ENCODE data around the gene ITIH3. TPM values are rescaled to one million over a fixed set of nuclear protein-coding genes. Genes with fewer than 3 reads are reported as not detected.

ITIH3 gene
- total RNA-seq, 6 donors from 2014 or later = 2.1 to 13.5 (median 7.0) TPM

GRCh38 chr3:52839268-52839575 is 44.6 kb downstream of the ITIH3 start:
- WGBS, 2 donors = 63 to 69% methylated on average over 2 of the region's 2 CpGs

GRCh38 chr3:52839892-52840545 is 45.4 kb downstream of the ITIH3 start:
- TF ChIP-seq POLR2AphosphoS5 (IDR thresholded peaks at IDR 0.05) (no peak), CTCF (IDR thresholded peaks at IDR 0.05) (no peak), EP300 (IDR thresholded peaks at IDR 0.05) (no peak), POLR2A (IDR thresholded peaks at IDR 0.05) (no peak)
- ATAC-seq (ENCODE audit: low FRiP score in 2 of 2) (no peak), DNase-seq (peak in 1 of 2 donors; percentile 43)
- H3K4me3 ChIP-seq = no peak overlapping the region
- WGBS, 2 donors = 85 to 90% methylated on average over 21 to 23 of the region's 23 CpGs
- no peak overlapping the region for H3K27ac ChIP-seq
- H3K36me3 ChIP-seq = peaks cover 0 to 69% (median 35%) of the 10 kb centered on the region in 4 donors
- H3K9me3 ChIP-seq = no peaks in the 10 kb centered on the region
- no peaks in the 10 kb centered on the region for H3K27me3 ChIP-seq
- peaks cover 11 to 22% (median 14%) of the 10 kb centered on the region in 4 donors for H3K4me1 ChIP-seq

More at GRCh38 chr3:52839268-52839575, 44.6 kb downstream of the ITIH3 start:
- Histone ChIP-seq H3K4me1 (peaks cover 5 to 16% (median 9%) of the 10 kb centered on the region in 4 donors), H3K4me3 (no peak overlapping the region), H3K36me3 (peaks cover 0 to 69% (median 35%) of the 10 kb centered on the region in 4 donors), H3K9me3 (no peaks in the 10 kb centered on the region), H3K27ac (no peak overlapping the region), H3K27me3 (no peaks in the 10 kb centered on the region)
- no peak for DNase-seq
- no peak for TF ChIP-seq EP300 (IDR thresholded peaks at IDR 0.05)
- TF ChIP-seq CTCF (IDR thresholded peaks at IDR 0.05) = no peak
- TF ChIP-seq POLR2A (IDR thresholded peaks at IDR 0.05) = no peak
- no peak for TF ChIP-seq POLR2AphosphoS5 (IDR thresholded peaks at IDR 0.05)
- ATAC-seq (ENCODE audit: low FRiP score in 2 of 2) = no peak

- no peak for ATAC-seq (ENCODE audit: low FRiP score in 2 of 2)
- Histone ChIP-seq H3K4me3 (no peak overlapping the region), H3K27ac (peak overlapping the region in 1 of 4 donors; percentile 9), H3K4me1 (peaks cover 20 to 33% (median 23%) of the 10 kb centered on the region in 4 donors), H3K27me3 (no peaks in the 10 kb centered on the region), H3K9me3 (no peaks in the 10 kb centered on the region), H3K36me3 (peaks cover 0 to 58% (median 33%) of the 10 kb centered on the region in 4 donors)
- TF ChIP-seq CTCF (IDR thresholded peaks at IDR 0.05) = no peak
- no peak for TF ChIP-seq POLR2A (IDR thresholded peaks at IDR 0.05)
- no peak for TF ChIP-seq EP300 (IDR thresholded peaks at IDR 0.05)
- no peak for TF ChIP-seq POLR2AphosphoS5 (IDR thresholded peaks at IDR 0.05)
- WGBS, 2 donors = 93 to 100% methylated on average over 12 of the region's 12 CpGs
- DNase-seq = no peak
Measured at GRCh38 chr3:52841211-52841980, 46.8 kb downstream of the ITIH3 start.

GRCh38 chr3:52841981-52842340 is 47.4 kb downstream of the ITIH3 start:
- Histone ChIP-seq H3K36me3 (peaks cover 0 to 56% (median 32%) of the 10 kb centered on the region in 4 donors), H3K4me3 (no peak overlapping the region), H3K9me3 (no peaks in the 10 kb centered on the region), H3K27ac (no peak overlapping the region), H3K27me3 (no peaks in the 10 kb centered on the region), H3K4me1 (peaks cover 20 to 33% (median 28%) of the 10 kb centered on the region in 4 donors)
- WGBS, 2 donors = 82 to 85% methylated on average over 11 to 12 of the region's 12 CpGs
- DNase-seq (no peak), ATAC-seq (ENCODE audit: low FRiP score in 2 of 2) (no peak)
- TF ChIP-seq POLR2A (IDR thresholded peaks at IDR 0.05) (no peak), EP300 (IDR thresholded peaks at IDR 0.05) (no peak), POLR2AphosphoS5 (IDR thresholded peaks at IDR 0.05) (no peak), CTCF (IDR thresholded peaks at IDR 0.05) (no peak)
